K562 (cell line): Measurements from ENCODE around the gene FYB1. TPM values are rescaled to one million over a fixed set of nuclear protein-coding genes. Genes with fewer than 3 reads are reported as not detected.

ENCODE experiments used
- ETV6 ChIP-seq, 3 experiments: fragments of 150-350 bp in 1 of 3; sonication (generic) in 1 of 3; formaldehyde crosslinking in 1 of 3; IDR thresholded peaks; 2 replicates each; pipeline versions ENCODE4 v1.6.1 to v1.8.0; 2014 to 2022; ENCODE audit warnings: borderline replicate concordance in 2 of 3, low read depth in 2 of 3, antibody characterized with exemption in 1 of 3, low read length in 1 of 3, mild to moderate bottlenecking in 1 of 3, missing genetic modification reagents in 1 of 3
- HNRNPH1 ChIP-seq: fragments of 200-400 bp; formaldehyde crosslinking; optimal IDR thresholded peaks from 2 replicates; pipeline ENCODE3; 2017; ENCODE audit warnings: low read depth, mild to moderate bottlenecking, low read length, moderate library complexity
- HNRNPUL1 ChIP-seq: fragments of 200-400 bp; formaldehyde crosslinking; IDR thresholded peaks from 2 replicates; pipeline ENCODE4 v1.6.1; 2017; ENCODE audit warnings: low read length
- LEF1 ChIP-seq: fragments of 450-650 bp; IDR thresholded peaks from 2 replicates; pipeline ENCODE4 v1.6.1; 2016; ENCODE audit warnings: mild to moderate bottlenecking
- NFIC ChIP-seq: fragments of 450-650 bp; IDR thresholded peaks from 2 replicates; pipeline ENCODE4 v1.6.1; 2017; ENCODE audit warnings: mild to moderate bottlenecking, inconsistent platforms
- TARDBP ChIP-seq: fragments of 450-650 bp; IDR thresholded peaks from 2 replicates; pipeline ENCODE4 v1.6.1; 2016
- polyA plus RNA-seq, 8 experiments: library from polyadenylated mRNA; depleted of rRNA in 4 of 8; stranded (reverse) in 5 of 8; unstranded in 3 of 8; fragments of >200 nt; fragmentation: Nextera tagmentation in 2 of 8; fragmentation: Illumina TruSeq in 1 of 8; extraction: Ambion mirVana in 2 of 8; extraction: Trizol in 1 of 8; gene quantifications; 2 replicates each; pipeline versions ENCODE4 v1.2.1 to v1.2.3, GENCODE V29; 2011 to 2014; ENCODE audit warnings: inconsistent platforms in 1 of 8, missing spikeins in 1 of 8
- total RNA-seq, 7 experiments: library from RNA; depleted of rRNA in 6 of 7; stranded (reverse); fragments of >200 nt in 6 of 7; fragmentation: Illumina TruSeq in 2 of 7; extraction: Trizol in 2 of 7; gene quantifications; 2 replicates each; pipeline versions ENCODE4 v1.2.1 to v1.2.3, GENCODE V29; 2011 to 2021; ENCODE audit warnings: low replicate concordance in 1 of 7
- TF ChIP-seq, protein P1 (sequence below): sonication (generic); formaldehyde crosslinking; IDR thresholded peaks from 2 replicates; pipeline ENCODE4 v1.8.1; 2023; ENCODE audit warnings: mild to moderate bottlenecking, missing genetic modification reagents
- TF ChIP-seq, protein P2 (sequence below): fragments of 450-650 bp; IDR thresholded peaks from 2 replicates; pipeline ENCODE4 v1.6.1; 2016; ENCODE audit warnings: low read depth
- TF ChIP-seq, protein P3 (sequence below): fragments of 250-450 bp; sonication (Bioruptor Pico); IDR thresholded peaks from 2 replicates; pipeline ENCODE4 v1.9.0; 2021; ENCODE audit warnings: mild to moderate bottlenecking, inconsistent platforms
- TF ChIP-seq, protein P4 (sequence below): sonication (generic); formaldehyde crosslinking; IDR thresholded peaks from 2 replicates; pipeline ENCODE4 v1.8.0; 2022; ENCODE audit warnings: mild to moderate bottlenecking, low read depth, missing genetic modification reagents
- TF ChIP-seq, protein P5 (sequence below): fragments of 250-450 bp; sonication (Bioruptor Pico); IDR thresholded peaks from 2 replicates; pipeline ENCODE4 v1.8.0; 2022; ENCODE audit warnings: inconsistent platforms

The FYB1 gene
- total and polyA plus RNA-seq, 9 of the 15 experiments (the other 6 are each of a cell fraction or from before 2014, with no cell fraction given) = 4.7 to 31.5 (median 9.7) TPM

DNA sequence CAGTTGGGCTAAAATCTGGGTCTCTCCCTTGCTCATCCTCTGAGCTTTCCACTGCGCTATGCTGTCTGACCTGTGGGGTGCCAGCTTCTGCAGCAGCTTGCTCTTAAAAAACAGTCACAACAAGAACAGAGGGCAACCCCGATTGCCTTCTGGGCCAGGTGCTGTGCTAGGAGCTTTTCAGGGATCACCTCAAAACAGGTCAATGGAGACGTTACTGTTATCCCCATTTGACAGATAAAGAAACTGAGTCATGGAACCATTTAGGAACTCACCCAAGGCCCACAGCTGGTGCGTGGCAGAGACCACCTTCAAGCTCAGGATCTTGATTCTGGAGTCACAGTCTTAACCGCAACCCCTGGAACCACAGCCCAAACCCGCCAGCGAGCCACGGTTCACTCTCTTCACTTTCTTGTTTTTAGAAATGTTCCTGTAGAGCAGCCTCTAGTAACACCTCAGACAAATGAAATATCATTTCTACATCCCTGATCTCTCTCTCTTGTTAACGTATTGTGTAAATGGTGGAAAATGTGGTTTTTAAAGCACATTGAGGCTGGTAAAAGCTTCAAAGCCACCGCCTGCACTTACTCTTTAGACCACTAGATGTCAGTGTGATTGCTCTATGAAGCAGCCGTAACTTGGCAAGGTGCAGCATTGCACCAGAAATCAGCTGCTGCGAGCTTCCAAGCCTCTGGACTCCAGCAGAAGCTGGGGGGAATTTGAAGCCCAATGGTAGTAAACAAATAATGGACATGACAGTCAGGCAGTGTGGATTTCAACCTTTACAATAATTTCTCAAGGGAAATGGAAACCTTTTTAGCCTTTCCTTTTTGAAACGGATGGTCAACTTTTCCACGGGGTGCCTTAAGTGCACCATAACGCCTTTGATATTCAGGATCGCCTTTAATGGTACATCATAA, 1.7 kb downstream of the FYB1 start (continued):
- TF ChIP-seq NFIC (peak; percentile 70), LEF1 (no peak), TARDBP (no peak), HNRNPUL1 (no peak), ETV6 (IDR thresholded peaks at IDR 0.05; ENCODE audit: borderline replicate concordance in 1 of 2, low read depth in 2 of 2, low read length in 1 of 2) (no peak), ETV6 (CRISPR knock-in tag; IDR thresholded peaks at IDR 0.05; ENCODE audit: borderline replicate concordance) (no peak), HNRNPH1 (no peak)
- TF ChIP-seq, protein P1, sequence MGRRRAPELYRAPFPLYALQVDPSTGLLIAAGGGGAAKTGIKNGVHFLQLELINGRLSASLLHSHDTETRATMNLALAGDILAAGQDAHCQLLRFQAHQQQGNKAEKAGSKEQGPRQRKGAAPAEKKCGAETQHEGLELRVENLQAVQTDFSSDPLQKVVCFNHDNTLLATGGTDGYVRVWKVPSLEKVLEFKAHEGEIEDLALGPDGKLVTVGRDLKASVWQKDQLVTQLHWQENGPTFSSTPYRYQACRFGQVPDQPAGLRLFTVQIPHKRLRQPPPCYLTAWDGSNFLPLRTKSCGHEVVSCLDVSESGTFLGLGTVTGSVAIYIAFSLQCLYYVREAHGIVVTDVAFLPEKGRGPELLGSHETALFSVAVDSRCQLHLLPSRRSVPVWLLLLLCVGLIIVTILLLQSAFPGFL (CRISPR knock-in tag) = no peak
- TF ChIP-seq, protein P2, sequence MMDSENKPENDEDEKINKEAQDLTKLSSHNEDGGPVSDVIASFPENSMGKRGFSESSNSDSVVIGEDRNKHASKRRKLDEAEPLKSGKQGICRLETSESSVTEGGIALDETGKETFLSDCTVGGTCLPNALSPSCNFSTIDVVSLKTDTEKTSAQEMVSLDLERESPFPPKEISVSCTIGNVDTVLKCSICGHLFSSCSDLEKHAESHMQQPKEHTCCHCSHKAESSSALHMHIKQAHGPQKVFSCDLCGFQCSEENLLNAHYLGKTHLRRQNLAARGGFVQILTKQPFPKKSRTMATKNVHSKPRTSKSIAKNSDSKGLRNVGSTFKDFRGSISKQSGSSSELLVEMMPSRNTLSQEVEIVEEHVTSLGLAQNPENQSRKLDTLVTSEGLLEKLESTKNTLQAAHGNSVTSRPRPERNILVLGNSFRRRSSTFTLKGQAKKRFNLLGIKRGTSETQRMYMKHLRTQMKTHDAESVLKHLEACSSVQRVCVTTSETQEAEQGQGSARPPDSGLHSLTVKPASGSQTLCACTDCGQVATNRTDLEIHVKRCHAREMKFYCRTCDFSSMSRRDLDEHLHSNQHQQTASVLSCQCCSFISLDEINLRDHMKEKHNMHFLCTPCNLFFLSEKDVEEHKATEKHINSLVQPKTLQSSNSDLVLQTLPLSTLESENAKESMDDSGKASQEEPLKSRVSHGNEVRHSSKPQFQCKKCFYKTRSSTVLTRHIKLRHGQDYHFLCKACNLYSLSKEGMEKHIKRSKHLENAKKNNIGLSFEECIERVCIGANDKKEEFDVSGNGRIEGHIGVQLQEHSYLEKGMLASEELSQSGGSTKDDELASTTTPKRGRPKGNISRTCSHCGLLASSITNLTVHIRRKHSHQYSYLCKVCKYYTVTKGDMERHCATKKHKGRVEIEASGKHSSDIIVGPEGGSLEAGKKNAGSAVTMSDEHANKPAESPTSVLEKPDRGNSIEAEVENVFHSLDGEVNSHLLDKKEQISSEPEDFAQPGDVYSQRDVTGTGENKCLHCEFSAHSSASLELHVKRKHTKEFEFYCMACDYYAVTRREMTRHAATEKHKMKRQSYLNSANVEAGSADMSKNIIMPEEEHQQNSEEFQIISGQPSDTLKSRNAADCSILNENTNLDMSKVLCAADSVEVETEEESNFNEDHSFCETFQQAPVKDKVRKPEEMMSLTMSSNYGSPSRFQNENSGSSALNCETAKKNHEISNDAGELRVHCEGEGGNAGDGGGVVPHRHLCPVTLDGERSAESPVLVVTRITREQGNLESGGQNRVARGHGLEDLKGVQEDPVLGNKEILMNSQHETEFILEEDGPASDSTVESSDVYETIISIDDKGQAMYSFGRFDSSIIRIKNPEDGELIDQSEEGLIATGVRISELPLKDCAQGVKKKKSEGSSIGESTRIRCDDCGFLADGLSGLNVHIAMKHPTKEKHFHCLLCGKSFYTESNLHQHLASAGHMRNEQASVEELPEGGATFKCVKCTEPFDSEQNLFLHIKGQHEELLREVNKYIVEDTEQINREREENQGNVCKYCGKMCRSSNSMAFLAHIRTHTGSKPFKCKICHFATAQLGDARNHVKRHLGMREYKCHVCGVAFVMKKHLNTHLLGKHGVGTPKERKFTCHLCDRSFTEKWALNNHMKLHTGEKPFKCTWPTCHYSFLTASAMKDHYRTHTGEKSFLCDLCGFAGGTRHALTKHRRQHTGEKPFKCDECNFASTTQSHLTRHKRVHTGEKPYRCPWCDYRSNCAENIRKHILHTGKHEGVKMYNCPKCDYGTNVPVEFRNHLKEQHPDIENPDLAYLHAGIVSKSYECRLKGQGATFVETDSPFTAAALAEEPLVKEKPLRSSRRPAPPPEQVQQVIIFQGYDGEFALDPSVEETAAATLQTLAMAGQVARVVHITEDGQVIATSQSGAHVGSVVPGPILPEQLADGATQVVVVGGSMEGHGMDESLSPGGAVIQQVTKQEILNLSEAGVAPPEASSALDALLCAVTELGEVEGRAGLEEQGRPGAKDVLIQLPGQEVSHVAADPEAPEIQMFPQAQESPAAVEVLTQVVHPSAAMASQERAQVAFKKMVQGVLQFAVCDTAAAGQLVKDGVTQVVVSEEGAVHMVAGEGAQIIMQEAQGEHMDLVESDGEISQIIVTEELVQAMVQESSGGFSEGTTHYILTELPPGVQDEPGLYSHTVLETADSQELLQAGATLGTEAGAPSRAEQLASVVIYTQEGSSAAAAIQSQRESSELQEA = no peak
- TF ChIP-seq, protein P3, sequence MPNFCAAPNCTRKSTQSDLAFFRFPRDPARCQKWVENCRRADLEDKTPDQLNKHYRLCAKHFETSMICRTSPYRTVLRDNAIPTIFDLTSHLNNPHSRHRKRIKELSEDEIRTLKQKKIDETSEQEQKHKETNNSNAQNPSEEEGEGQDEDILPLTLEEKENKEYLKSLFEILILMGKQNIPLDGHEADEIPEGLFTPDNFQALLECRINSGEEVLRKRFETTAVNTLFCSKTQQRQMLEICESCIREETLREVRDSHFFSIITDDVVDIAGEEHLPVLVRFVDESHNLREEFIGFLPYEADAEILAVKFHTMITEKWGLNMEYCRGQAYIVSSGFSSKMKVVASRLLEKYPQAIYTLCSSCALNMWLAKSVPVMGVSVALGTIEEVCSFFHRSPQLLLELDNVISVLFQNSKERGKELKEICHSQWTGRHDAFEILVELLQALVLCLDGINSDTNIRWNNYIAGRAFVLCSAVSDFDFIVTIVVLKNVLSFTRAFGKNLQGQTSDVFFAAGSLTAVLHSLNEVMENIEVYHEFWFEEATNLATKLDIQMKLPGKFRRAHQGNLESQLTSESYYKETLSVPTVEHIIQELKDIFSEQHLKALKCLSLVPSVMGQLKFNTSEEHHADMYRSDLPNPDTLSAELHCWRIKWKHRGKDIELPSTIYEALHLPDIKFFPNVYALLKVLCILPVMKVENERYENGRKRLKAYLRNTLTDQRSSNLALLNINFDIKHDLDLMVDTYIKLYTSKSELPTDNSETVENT (CRISPR knock-in tag) = no peak
- TF ChIP-seq, protein P4, sequence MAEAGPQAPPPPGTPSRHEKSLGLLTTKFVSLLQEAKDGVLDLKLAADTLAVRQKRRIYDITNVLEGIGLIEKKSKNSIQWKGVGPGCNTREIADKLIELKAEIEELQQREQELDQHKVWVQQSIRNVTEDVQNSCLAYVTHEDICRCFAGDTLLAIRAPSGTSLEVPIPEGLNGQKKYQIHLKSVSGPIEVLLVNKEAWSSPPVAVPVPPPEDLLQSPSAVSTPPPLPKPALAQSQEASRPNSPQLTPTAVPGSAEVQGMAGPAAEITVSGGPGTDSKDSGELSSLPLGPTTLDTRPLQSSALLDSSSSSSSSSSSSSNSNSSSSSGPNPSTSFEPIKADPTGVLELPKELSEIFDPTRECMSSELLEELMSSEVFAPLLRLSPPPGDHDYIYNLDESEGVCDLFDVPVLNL (CRISPR knock-in tag) = no peak
- TF ChIP-seq, protein P5, sequence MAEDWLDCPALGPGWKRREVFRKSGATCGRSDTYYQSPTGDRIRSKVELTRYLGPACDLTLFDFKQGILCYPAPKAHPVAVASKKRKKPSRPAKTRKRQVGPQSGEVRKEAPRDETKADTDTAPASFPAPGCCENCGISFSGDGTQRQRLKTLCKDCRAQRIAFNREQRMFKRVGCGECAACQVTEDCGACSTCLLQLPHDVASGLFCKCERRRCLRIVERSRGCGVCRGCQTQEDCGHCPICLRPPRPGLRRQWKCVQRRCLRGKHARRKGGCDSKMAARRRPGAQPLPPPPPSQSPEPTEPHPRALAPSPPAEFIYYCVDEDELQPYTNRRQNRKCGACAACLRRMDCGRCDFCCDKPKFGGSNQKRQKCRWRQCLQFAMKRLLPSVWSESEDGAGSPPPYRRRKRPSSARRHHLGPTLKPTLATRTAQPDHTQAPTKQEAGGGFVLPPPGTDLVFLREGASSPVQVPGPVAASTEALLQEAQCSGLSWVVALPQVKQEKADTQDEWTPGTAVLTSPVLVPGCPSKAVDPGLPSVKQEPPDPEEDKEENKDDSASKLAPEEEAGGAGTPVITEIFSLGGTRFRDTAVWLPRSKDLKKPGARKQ = no peak
